T-cell (primary cell): ENCODE results near the gene TMC4. TPM values are rescaled to one million over a fixed set of nuclear protein-coding genes. Genes with fewer than 3 reads are reported as not detected.
"Not testable (repeated sequence)": the region's sequence is repeated elsewhere in the genome, so short reads cannot be mapped to it uniquely, and the experiment has no call there.

Experiments used
- ATAC-seq, 4 experiments: fragments of 200-7000 bp in 3 of 4; fragments of 150-1000 bp in 1 of 4; cut with Tn5 transposase; replicated peaks in 1 of 4; 1 replicate in 3 of 4; 2 replicates in 1 of 4; pipeline ENCODE4 v1.10.0; 2021; ENCODE audit warnings: moderate library complexity in 3 of 4, mild to moderate bottlenecking in 2 of 4, moderate number of reproducible peaks in 1 of 4
- CTCF ChIA-PET, 2 donors: fragments of 300-600 bp; sonication (Branson Sonifier 250); formaldehyde crosslinking; loops; one replicate each; lab custom pipeline; 2022; ENCODE audit warnings: antibody characterized with exemption in 2 of 2; lab: Charles Lee
- POLR2A ChIA-PET, 2 donors: fragments of 300-600 bp; sonication (Branson Sonifier 250); formaldehyde crosslinking; loops; one replicate each; lab custom pipeline; 2022; ENCODE audit warnings: antibody characterized with exemption in 2 of 2; lab: Charles Lee
- DNase-seq, 35 experiments: peaks; one replicate each; pipeline versions ENCODE4 v3.0.0 to v3.0.0-alpha.2; 2013 to 2023
- H3K27ac ChIP-seq: one replicate; pipeline ENCODE4 v1.5.1; 2013; ENCODE audit warnings: low read length
- H3K27me3 ChIP-seq, 2 experiments: replicated peaks in 1 of 2; 1 replicate in 1 of 2; 2 replicates in 1 of 2; pipeline versions ENCODE4 v1.6.1 to v1.7.0; 2013; ENCODE audit warnings: low read length in 1 of 2, mixed read lengths in 1 of 2; ENCODE audit not compliant: control insufficient read depth in 2 of 2, insufficient read depth in 2 of 2; ENCODE audit errors: extremely low read depth in 1 of 2
- H3K36me3 ChIP-seq, 2 donors: 1 replicate in 1 of 2; 2 replicates in 1 of 2; pipeline versions ENCODE4 v1.6.1 to v1.7.0; 2013; ENCODE audit warnings: low read length in 1 of 2; ENCODE audit not compliant: control insufficient read depth in 2 of 2, insufficient read depth in 1 of 2; ENCODE audit errors: extremely low read depth in 1 of 2
- H3K4me1 ChIP-seq, 2 experiments: 1 replicate in 1 of 2; 2 replicates in 1 of 2; pipeline versions ENCODE4 v1.6.1 to v1.7.0; 2013; ENCODE audit warnings: low read length in 2 of 2, mixed read lengths in 1 of 2; ENCODE audit not compliant: insufficient read depth in 2 of 2, control insufficient read depth in 1 of 2; ENCODE audit errors: extremely low read depth in 1 of 2
- H3K4me3 ChIP-seq, 2 donors: 1 replicate in 1 of 2; 2 replicates in 1 of 2; pipeline versions ENCODE4 v1.5.1 to v1.7.0; 2013; ENCODE audit warnings: mild to moderate bottlenecking in 2 of 2, low read length in 1 of 2, moderate library complexity in 1 of 2; ENCODE audit not compliant: control insufficient read depth in 1 of 2; ENCODE audit errors: extremely low read depth in 1 of 2
- H3K9me3 ChIP-seq: 2 replicates; pipeline ENCODE4 v1.7.0; 2013
- H3K27ac Mint-ChIP-seq, 2 donors: one replicate each; pipeline ENCODE4 v1.8.0; 2020 to 2021; ENCODE audit warnings: mild to moderate bottlenecking in 2 of 2, mixed read lengths in 2 of 2
- H3K27me3 Mint-ChIP-seq, 2 donors: one replicate each; pipeline ENCODE4 v1.8.0; 2021 to 2022; ENCODE audit warnings: mixed read lengths in 2 of 2
- H3K36me3 Mint-ChIP-seq: one replicate; pipeline ENCODE4 v1.8.0; 2021; ENCODE audit warnings: mixed read lengths
- H3K4me1 Mint-ChIP-seq, 3 donors: one replicate each; pipeline ENCODE4 v1.8.0; 2020 to 2022; ENCODE audit warnings: mixed read lengths in 3 of 3, mild to moderate bottlenecking in 1 of 3
- H3K4me3 Mint-ChIP-seq, 3 donors: one replicate each; pipeline ENCODE4 v1.8.0; 2020 to 2022; ENCODE audit warnings: mild to moderate bottlenecking in 3 of 3, mixed read lengths in 3 of 3, moderate library complexity in 3 of 3
- H3K9me3 Mint-ChIP-seq, 3 donors: one replicate each; pipeline ENCODE4 v1.8.0; 2020 to 2022; ENCODE audit warnings: mixed read lengths in 3 of 3
- WGBS: methylation state at CpG from one replicate; pipeline ENCODE4 v1.1.5; 2013; ENCODE audit warnings: missing lambda C conversion rate; ENCODE audit not compliant: insufficient coverage; 5-methylcytosine and 5-hydroxymethylcytosine counted together
- total RNA-seq, 35 experiments: library from RNA in 6 of 35; stranded (reverse) in 6 of 35; fragments of 120-200 nt in 1 of 35; gene quantifications; one replicate each; pipeline versions ENCODE4 v1.2.1 to v1.2.4 and lab custom pipeline; 2013 to 2026

Gene TMC4
- total RNA-seq, 5 donors from 2014 or later (not counting 1 experiment from before 2014, with no cell fraction given), result 0.78 to 2.6 (median 1.4) TPM

DNA sequence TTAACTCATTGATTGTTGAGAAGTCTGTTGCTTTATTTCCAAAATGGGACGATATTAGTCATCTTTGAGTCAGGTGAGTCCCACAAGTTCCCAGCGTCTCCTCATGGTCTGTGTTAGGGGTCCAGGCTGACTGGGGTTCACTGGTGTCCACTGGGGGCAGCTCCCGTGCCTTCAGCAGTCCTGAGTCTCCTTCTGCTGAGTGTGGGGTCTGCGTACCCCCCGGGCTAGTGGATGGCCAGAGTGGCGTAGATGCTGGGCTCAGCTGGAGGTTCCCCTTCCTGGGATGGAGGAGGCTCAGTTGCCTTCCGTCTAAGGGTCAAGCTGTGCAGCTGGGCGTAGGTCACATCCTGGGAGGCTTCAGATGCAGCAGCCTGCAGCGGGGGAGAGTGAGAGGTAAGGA lies 43.9 kb upstream of the TMC4 start:
- ATAC-seq, result no peak
- no peak for DNase-seq
- no peaks in the 10 kb centered on the region for H3K36me3 ChIP-seq
- no peaks in the 10 kb centered on the region for H3K9me3 ChIP-seq
- Mint-ChIP-seq H3K4me1 (peaks cover 0 to 8% (median 3%) of the 10 kb centered on the region in 3 donors), H3K27ac (no peak overlapping the region), H3K4me3 (no peak overlapping the region), H3K36me3 (no peaks in the 10 kb centered on the region), H3K9me3 (no peaks in the 10 kb centered on the region), H3K27me3 (peaks cover 0 to 2% of the 10 kb centered on the region in 2 donors)
- H3K4me1 ChIP-seq, result no peaks in the 10 kb centered on the region
- WGBS, result 72% methylated on average over 6 of the region's 9 CpGs
- no peak overlapping the region for H3K27ac ChIP-seq
- ChIA-PET CTCF (no interaction called here), POLR2A (no interaction called here)
- H3K4me3 ChIP-seq, result no peak overlapping the region
- H3K27me3 ChIP-seq, result no peaks in the 10 kb centered on the region

DNA sequence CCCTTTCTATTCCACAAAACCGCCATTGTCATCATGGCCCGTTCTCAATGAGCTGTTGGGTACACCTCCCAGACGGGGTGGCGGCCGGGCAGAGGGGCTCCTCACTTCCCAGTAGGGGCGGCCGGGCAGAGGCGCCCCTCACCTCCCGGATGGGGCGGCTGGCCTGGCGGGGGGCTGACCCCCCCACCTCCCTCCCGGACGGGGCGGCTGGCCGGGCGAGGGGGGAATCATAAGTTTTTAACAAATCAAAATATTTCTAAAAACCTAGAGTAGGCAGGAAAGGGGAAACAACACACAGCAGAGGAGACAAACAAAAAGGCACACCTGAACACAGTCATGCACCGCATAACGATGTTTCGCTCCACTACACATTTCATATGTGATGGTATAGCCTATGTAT lies 41.8 kb upstream of the TMC4 start:
- H3K27me3 ChIP-seq, CTCF ChIA-PET, H3K9me3 Mint-ChIP-seq, H3K9me3 ChIP-seq, POLR2A ChIA-PET, DNase-seq, ATAC-seq, H3K4me3 Mint-ChIP-seq, H3K4me3 ChIP-seq, H3K27me3 Mint-ChIP-seq, H3K27ac ChIP-seq, H3K36me3 ChIP-seq, H3K36me3 Mint-ChIP-seq, H3K27ac Mint-ChIP-seq: not testable (repeated sequence)
- H3K4me1 Mint-ChIP-seq, result peaks cover 17 to 23% (median 21%) of the 10 kb centered on the region in 3 donors
- WGBS, result no CpG with 5 or more reads among the region's 19 CpGs
- peaks cover 0 to 19% of the 10 kb centered on the region in 2 experiments for H3K4me1 ChIP-seq

DNA sequence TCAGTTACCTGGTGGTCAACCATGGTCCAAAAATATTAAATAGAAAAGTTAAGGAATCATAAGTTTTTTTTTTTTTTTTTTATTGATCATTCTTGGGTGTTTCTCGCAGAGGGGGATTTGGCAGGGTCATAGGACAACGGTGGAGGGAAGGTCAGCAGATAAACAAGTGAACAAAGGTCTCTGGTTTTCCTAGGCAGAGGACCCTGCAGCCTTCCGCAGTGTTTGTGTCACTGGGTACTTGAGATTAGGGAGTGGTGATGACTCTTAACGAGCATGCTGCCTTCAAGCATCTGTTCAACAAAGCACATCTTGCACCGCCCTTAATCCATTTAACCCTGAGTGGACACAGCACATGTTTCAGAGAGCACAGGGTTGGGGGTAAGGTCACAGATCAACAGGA lies 41.3 kb upstream of the TMC4 start:
- H3K9me3 ChIP-seq, H3K9me3 Mint-ChIP-seq, H3K27me3 ChIP-seq, CTCF ChIA-PET, H3K36me3 ChIP-seq, H3K27ac ChIP-seq, H3K27me3 Mint-ChIP-seq, H3K4me3 ChIP-seq, POLR2A ChIA-PET, H3K4me3 Mint-ChIP-seq, H3K36me3 Mint-ChIP-seq, H3K27ac Mint-ChIP-seq, ATAC-seq, DNase-seq: not testable (repeated sequence)
- H3K4me1 ChIP-seq, result peaks cover 0 to 24% of the 10 kb centered on the region in 2 experiments
- no CpG with 5 or more reads among the region's 5 CpGs for WGBS
- peaks cover 22 to 27% (median 25%) of the 10 kb centered on the region in 3 donors for H3K4me1 Mint-ChIP-seq

DNA sequence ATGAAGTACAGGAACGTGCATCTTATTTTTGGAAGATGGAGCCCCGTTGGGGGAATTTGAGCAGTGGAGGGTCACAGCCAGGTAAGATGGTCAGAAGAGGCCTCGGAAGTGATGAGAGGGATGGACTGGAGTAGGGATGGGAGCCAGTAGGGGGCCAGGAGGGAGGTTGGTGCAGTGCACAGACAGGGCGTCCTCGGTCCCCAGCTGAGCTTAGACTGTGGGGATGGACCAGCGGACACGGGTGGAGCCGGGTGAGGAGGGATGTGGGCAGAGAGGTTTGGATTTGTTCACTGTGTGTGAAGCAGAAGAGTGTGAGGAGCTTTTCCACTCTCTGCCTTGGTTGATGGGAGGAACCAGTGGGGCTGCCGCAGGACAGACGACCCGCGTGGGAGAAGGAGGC lies 38.3 kb upstream of the TMC4 start:
- WGBS, result 73% methylated on average over 10 of the region's 12 CpGs
- Histone ChIP-seq H3K36me3 (peaks cover 7 to 19% of the 10 kb centered on the region in 2 donors), H3K4me1 (peaks cover 0 to 54% of the 10 kb centered on the region in 2 experiments), H3K9me3 (no peaks in the 10 kb centered on the region), H3K4me3 (no peak overlapping the region), H3K27me3 (no peaks in the 10 kb centered on the region), H3K27ac (peak overlapping the region; percentile 64)
- Mint-ChIP-seq H3K27me3 (no peaks in the 10 kb centered on the region), H3K9me3 (no peaks in the 10 kb centered on the region), H3K36me3 (peaks cover 21% of the 10 kb centered on the region), H3K27ac (peak overlapping the region; percentile 53 to 60), H3K4me3 (peak overlapping the region in 2 of 3 donors; percentile 18 to 31), H3K4me1 (peaks cover 50 to 55% (median 51%) of the 10 kb centered on the region in 3 donors)
- CTCF ChIA-PET, result interaction anchor here in 1 of 2 donors (0.7 to 1.7 kb wide), 4 partner anchors 21 to 357 kb away, joined by 3 to 12 read pairs (median 6); partner anchors contain the start of genes CNOT3, MBOAT7 and TSEN34
- peak in 1 of 4 experiments; percentile 6 for ATAC-seq
- POLR2A ChIA-PET, result interaction anchor here in 1 of 2 donors (1.0 kb wide), 2 partner anchors 21 to 22 kb away, joined by 4 read pairs; partner anchors contain the start of genes MBOAT7 and TSEN34
- no peak for DNase-seq

DNA sequence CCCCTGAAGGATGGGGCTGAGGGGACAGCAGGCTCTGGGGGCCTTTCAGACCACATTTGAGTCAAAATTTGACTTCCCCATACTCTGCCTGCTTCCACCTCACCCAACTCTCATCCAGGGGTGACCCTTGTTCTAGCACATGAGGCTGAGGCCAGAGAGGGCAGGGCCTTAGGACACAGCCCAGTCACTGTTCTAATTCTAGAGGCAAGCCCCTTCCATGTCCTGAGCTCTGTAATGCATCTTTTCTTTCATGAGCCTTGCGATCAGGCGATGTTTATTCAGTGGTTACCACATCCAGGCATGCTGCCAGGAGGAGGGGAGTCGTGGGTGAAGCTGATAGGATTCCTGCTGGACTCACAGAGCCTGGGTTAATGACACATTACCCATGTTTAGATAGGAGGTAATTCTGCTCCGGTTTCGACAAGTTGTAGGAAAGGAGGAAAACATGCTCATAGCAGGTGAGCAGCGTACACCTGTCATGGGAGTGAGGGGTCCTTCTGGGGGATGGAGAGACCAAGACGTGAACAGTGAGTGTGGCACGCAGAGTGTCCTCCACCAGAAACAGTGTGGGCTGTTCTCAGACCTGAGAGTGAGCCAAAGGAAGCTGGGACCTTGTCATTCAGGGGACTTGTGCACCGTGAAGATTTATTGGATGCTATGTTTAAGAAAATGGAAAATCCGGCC lies 37.0 kb upstream of the TMC4 start:
- Mint-ChIP-seq H3K36me3 (peaks cover 31% of the 10 kb centered on the region), H3K4me1 (peaks cover 61 to 65% (median 62%) of the 10 kb centered on the region in 3 donors), H3K27ac (peak overlapping the region; percentile 68 to 72), H3K4me3 (peak overlapping the region in 2 of 3 donors; percentile 18 to 40), H3K9me3 (no peaks in the 10 kb centered on the region), H3K27me3 (no peaks in the 10 kb centered on the region)
- H3K4me3 ChIP-seq, result no peak overlapping the region
- H3K9me3 ChIP-seq, result no peaks in the 10 kb centered on the region
- 32% methylated on average over 10 of the region's 10 CpGs for WGBS
- no peaks in the 10 kb centered on the region for H3K27me3 ChIP-seq
- H3K36me3 ChIP-seq, result peaks cover 15 to 31% of the 10 kb centered on the region in 2 donors
- ATAC-seq (no peak), DNase-seq (peak in 17 of 35 experiments; percentile 8 to 56 (median 32))
- POLR2A ChIA-PET, result interaction anchor here in 1 of 2 donors (0.7 kb wide), 2 partner anchors 20 to 37 kb away, joined by 3 to 6 read pairs; no protein-coding TSS in a partner anchor
- peak overlapping the region; percentile 64 for H3K27ac ChIP-seq
- peaks cover 0 to 64% of the 10 kb centered on the region in 2 experiments for H3K4me1 ChIP-seq
- CTCF ChIA-PET, result interaction anchor here in 1 of 2 donors (0.5 to 1.7 kb wide), 2 partner anchors 21 to 1499 kb away, joined by 3 to 12 read pairs; partner anchors contain the start of gene MBOAT7

DNA sequence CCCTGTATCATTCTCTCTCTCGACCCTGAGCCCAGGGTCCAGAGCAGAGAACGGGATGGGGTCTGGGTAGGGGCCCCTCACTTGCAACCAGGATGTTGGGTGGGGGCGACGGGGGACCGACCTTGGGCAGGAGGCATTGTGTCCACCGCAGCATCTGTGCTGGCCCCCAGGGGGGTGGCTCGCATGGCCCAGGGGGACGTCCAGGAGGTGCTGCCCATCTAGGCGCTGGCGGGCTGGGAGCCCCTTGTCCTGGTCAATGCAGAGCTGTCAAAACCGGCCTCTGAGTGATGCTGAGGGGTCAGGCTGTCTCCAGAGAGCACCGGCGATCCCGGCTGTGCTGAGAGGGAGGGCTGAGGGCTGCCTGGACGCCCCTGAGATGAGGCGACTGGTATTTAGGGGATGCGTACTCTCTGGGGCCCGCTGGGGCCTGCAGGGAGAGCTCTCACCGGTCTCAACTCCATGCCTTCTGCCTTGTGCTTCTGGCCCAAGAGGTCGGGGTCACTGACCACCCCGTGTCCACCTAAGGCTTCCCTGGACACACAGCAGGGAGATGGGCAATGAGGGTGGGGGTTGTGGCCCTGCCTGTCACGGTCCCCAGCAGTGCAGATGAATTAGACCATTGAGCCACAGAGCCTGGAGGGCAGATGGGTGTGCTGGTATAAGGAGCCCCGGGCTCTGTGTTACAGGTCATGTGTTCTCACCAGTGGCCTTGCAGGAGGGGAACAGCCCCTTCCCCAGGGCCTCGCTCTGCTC lies 36.3 kb upstream of the TMC4 start:
- peaks cover 0 to 70% of the 10 kb centered on the region in 2 experiments for H3K4me1 ChIP-seq
- H3K4me3 ChIP-seq, result no peak overlapping the region
- ChIA-PET CTCF (interaction anchor here in 1 of 2 donors (0.5 kb wide), 1 partner anchor 1500 kb away, joined by 3 read pairs; no protein-coding TSS in a partner anchor), POLR2A (no interaction called here)
- no peak overlapping the region for H3K27ac ChIP-seq
- peaks cover 17 to 38% of the 10 kb centered on the region in 2 donors for H3K36me3 ChIP-seq
- peaks cover 33% of the 10 kb centered on the region for H3K36me3 Mint-ChIP-seq
- DNase-seq (no peak), ATAC-seq (no peak)
- peaks cover 69 to 73% (median 70%) of the 10 kb centered on the region in 3 donors for H3K4me1 Mint-ChIP-seq
- no peaks in the 10 kb centered on the region for H3K9me3 Mint-ChIP-seq
- no peaks in the 10 kb centered on the region for H3K27me3 Mint-ChIP-seq
- H3K27me3 ChIP-seq, result no peaks in the 10 kb centered on the region
- no peak overlapping the region for H3K27ac Mint-ChIP-seq
- WGBS, result 82% methylated on average over 21 of the region's 24 CpGs
- H3K4me3 Mint-ChIP-seq, result peak overlapping the region in 1 of 3 donors; percentile 18
- H3K9me3 ChIP-seq, result no peaks in the 10 kb centered on the region
